Keratinocyte (primary cell): ENCODE results near the gene NAPG. TPM values are rescaled to one million over a fixed set of nuclear protein-coding genes. Genes with fewer than 3 reads are reported as not detected.

Experiments used
- DNase-seq: peaks from one replicate; pipeline ENCODE4 v3.0.0-alpha.2; 2011; ENCODE audit warnings: low read depth, missing footprints, low spot score
- FAIRE-seq: peaks from 2 replicates; lab custom pipeline; 2011; peaks lifted over from hg19 to GRCh38; lab: Jason Lieb, UNC
- H2AFZ ChIP-seq: 2 replicates; pipeline ENCODE4 v1.6.0; 2012; ENCODE audit warnings: low read length, control low read depth, inconsistent platforms; ENCODE audit not compliant: control insufficient read depth
- H3K27ac ChIP-seq: 2 replicates; pipeline ENCODE4 v1.5.1; 2011; ENCODE audit warnings: low read length; ENCODE audit not compliant: control insufficient read depth, insufficient read depth
- H3K27me3 ChIP-seq: 3 replicates; pipeline ENCODE4 v1.6.0; 2011; ENCODE audit warnings: low read length; ENCODE audit not compliant: control insufficient read depth, insufficient read depth; ENCODE audit errors: extremely low read depth
- H3K36me3 ChIP-seq, 2 experiments: 2 replicates in 1 of 2; 3 replicates in 1 of 2; pipeline ENCODE4 v1.5.1; 2011; ENCODE audit warnings: low read length in 2 of 2, mild to moderate bottlenecking in 1 of 2; ENCODE audit not compliant: control insufficient read depth in 2 of 2, insufficient read depth in 2 of 2; ENCODE audit errors: extremely low read depth in 1 of 2
- H3K4me1 ChIP-seq: 3 replicates; pipeline ENCODE4 v1.5.1; 2011; ENCODE audit warnings: low read length; ENCODE audit not compliant: control insufficient read depth, insufficient read depth; ENCODE audit errors: extremely low read depth
- H3K4me2 ChIP-seq: 3 replicates; pipeline ENCODE4 v1.6.0; 2011; ENCODE audit warnings: low read depth, low read length; ENCODE audit not compliant: control insufficient read depth, insufficient read depth; ENCODE audit errors: extremely low read depth
- H3K4me3 ChIP-seq, 3 experiments: fragments of 200-600 bp in 1 of 3; sonication (generic) in 1 of 3; 2 replicates in 2 of 3; 3 replicates in 1 of 3; pipeline ENCODE4 v1.5.1; 2011 to 2016; ENCODE audit warnings: low read length in 3 of 3, mild to moderate bottlenecking in 3 of 3, control low read depth in 2 of 3, inconsistent platforms in 1 of 3, low read depth in 1 of 3, mixed read lengths in 1 of 3, mixed run types in 1 of 3, moderate library complexity in 1 of 3; ENCODE audit not compliant: control insufficient read depth in 2 of 3, insufficient read depth in 2 of 3; ENCODE audit errors: extremely low read depth in 1 of 3
- H3K79me2 ChIP-seq: 2 replicates; pipeline ENCODE4 v1.6.0; 2012; ENCODE audit warnings: low read length; ENCODE audit not compliant: control insufficient read depth, insufficient read depth
- H3K9ac ChIP-seq: 3 replicates; pipeline ENCODE4 v1.6.0; 2011; ENCODE audit warnings: low read length; ENCODE audit not compliant: control insufficient read depth, insufficient read depth; ENCODE audit errors: extremely low read depth
- H3K9me1 ChIP-seq: 3 replicates; pipeline ENCODE4 v1.6.0; 2011; ENCODE audit warnings: low read length; ENCODE audit not compliant: control insufficient read depth, insufficient read depth; ENCODE audit errors: extremely low read depth
- H3K9me3 ChIP-seq: 2 replicates; pipeline ENCODE4 v1.5.1; 2012; ENCODE audit warnings: low read depth, low read length; ENCODE audit not compliant: control insufficient read depth
- H4K20me1 ChIP-seq: 3 replicates; pipeline ENCODE4 v1.6.0; 2011; ENCODE audit warnings: low read length; ENCODE audit not compliant: control insufficient read depth, insufficient read depth; ENCODE audit errors: extremely low read depth
- EZH2 ChIP-seq: IDR thresholded peaks from one replicate; pipeline ENCODE4 v1.6.1; 2012; ENCODE audit warnings: inconsistent platforms, mild to moderate bottlenecking, low read length, moderate library complexity
- dilution Hi-C: fragments of 300-500 bp; cut with MboI; formaldehyde crosslinking; loops from one replicate; pipeline ENCODE4 v1.7.0; 2020; ENCODE audit warnings: low sequenced_read_pairs; ENCODE audit not compliant: extremely low pct_ligation_motif_present
- polyA plus RNA-seq, 5 experiments: library from polyadenylated mRNA; depleted of rRNA in 3 of 5; stranded (reverse) in 3 of 5; stranded (forward) in 1 of 5; unstranded in 1 of 5; fragments of >200 nt; gene quantifications; 1 replicate in 1 of 5; 2 replicates in 3 of 5; 3 replicates in 1 of 5; pipeline versions ENCODE4 v1.2.1 to v1.2.3, GENCODE V29; 2011 to 2012; ENCODE audit warnings: missing spikeins in 2 of 5, low read depth in 1 of 5, low replicate concordance in 1 of 5
- TF ChIP-seq, protein P1 (sequence below), 3 experiments: IDR thresholded peaks in 1 of 3; conservative IDR thresholded peaks in 1 of 3; optimal IDR thresholded peaks in 1 of 3; 2 replicates in 2 of 3; 3 replicates in 1 of 3; pipeline versions ENCODE3 to v1.5.1; 2011; ENCODE audit warnings: low read length in 3 of 3, mild to moderate bottlenecking in 3 of 3, moderate library complexity in 2 of 3, control low read depth in 1 of 3, inconsistent platforms in 1 of 3; ENCODE audit not compliant: insufficient read depth in 2 of 3; ENCODE audit errors: extremely low read depth in 1 of 3

NAPG gene
- polyA plus RNA-seq, 1 donor (not counting 4 experiments of a cell fraction or from before 2014, with no cell fraction given) = 30.8 TPM

DNA sequence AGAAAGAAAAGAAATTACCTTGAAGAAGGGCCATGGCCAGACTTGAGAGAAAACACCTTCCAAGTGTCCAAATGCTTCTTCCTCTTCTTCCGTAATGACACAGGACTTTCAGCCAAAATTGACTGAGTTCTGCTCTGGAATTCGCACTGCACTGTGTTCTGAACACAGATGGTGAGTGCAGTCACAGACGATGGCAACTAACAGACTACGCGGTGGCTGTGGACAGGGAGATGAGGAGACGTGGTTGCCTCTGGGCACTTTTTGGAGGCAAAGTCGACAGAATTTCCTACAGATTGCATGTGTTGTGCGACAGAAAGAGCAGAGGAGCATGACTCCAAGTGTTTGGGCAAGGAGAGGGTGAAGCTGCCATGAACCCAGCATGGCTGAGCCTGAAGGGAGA is 4.3 kb upstream of the NAPG start:
- H4K20me1 ChIP-seq = no peaks in the 10 kb centered on the region
- H2AFZ ChIP-seq = no peak overlapping the region
- no peaks in the 10 kb centered on the region for H3K9me1 ChIP-seq
- H3K9ac ChIP-seq = no peak overlapping the region
- no peak for FAIRE-seq
- no peaks in the 10 kb centered on the region for H3K9me3 ChIP-seq
- H3K36me3 ChIP-seq = no peaks in the 10 kb centered on the region
- peaks cover 7% of the 10 kb centered on the region for H3K79me2 ChIP-seq
- no peak overlapping the region for H3K4me2 ChIP-seq
- dilution Hi-C loops = no loop called here
- TF ChIP-seq EZH2 = no peak
- TF ChIP-seq, protein P1, sequence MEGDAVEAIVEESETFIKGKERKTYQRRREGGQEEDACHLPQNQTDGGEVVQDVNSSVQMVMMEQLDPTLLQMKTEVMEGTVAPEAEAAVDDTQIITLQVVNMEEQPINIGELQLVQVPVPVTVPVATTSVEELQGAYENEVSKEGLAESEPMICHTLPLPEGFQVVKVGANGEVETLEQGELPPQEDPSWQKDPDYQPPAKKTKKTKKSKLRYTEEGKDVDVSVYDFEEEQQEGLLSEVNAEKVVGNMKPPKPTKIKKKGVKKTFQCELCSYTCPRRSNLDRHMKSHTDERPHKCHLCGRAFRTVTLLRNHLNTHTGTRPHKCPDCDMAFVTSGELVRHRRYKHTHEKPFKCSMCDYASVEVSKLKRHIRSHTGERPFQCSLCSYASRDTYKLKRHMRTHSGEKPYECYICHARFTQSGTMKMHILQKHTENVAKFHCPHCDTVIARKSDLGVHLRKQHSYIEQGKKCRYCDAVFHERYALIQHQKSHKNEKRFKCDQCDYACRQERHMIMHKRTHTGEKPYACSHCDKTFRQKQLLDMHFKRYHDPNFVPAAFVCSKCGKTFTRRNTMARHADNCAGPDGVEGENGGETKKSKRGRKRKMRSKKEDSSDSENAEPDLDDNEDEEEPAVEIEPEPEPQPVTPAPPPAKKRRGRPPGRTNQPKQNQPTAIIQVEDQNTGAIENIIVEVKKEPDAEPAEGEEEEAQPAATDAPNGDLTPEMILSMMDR (optimal IDR thresholded peaks at IDR 0.05 in 1 of 3, IDR thresholded peaks at IDR 0.05 in 1 of 3, conservative IDR thresholded peaks at IDR 0.05 in 1 of 3; ENCODE audit: extremely low read depth in 1 of 3, insufficient read depth in 2 of 3, low read length in 3 of 3) = no peak
- peaks cover 19% of the 10 kb centered on the region for H3K4me1 ChIP-seq
- no peaks in the 10 kb centered on the region for H3K27me3 ChIP-seq
- H3K27ac ChIP-seq = no peak overlapping the region
- no peak overlapping the region for H3K4me3 ChIP-seq
- DNase-seq = no peak

- H4K20me1 ChIP-seq = no peaks in the 10 kb centered on the region
- H3K9me3 ChIP-seq = no peaks in the 10 kb centered on the region
- H3K36me3 ChIP-seq = no peaks in the 10 kb centered on the region
- no peak overlapping the region for H3K4me3 ChIP-seq
- H3K9me1 ChIP-seq = no peaks in the 10 kb centered on the region
- H3K27me3 ChIP-seq = no peaks in the 10 kb centered on the region
- H3K4me2 ChIP-seq = no peak overlapping the region
- H3K27ac ChIP-seq = no peak overlapping the region
- no peak overlapping the region for H2AFZ ChIP-seq
- DNase-seq (no peak), FAIRE-seq (no peak)
- H3K4me1 ChIP-seq = peaks cover 24% of the 10 kb centered on the region
- H3K79me2 ChIP-seq = peaks cover 15% of the 10 kb centered on the region
- H3K9ac ChIP-seq = no peak overlapping the region
- dilution Hi-C loops = no loop called here
- TF ChIP-seq, protein P1 (optimal IDR thresholded peaks at IDR 0.05 in 1 of 3, IDR thresholded peaks at IDR 0.05 in 1 of 3, conservative IDR thresholded peaks at IDR 0.05 in 1 of 3; ENCODE audit: extremely low read depth in 1 of 3, insufficient read depth in 2 of 3, low read length in 3 of 3) = no peak
- no peak for TF ChIP-seq EZH2
Measured at GRCh38 chr18:10522574-10522973, 3.3 kb upstream of the NAPG start.
